T-helper 2 cell treated with Interferon-gamma antibody and Interleukin-4, amounts not matched to agents 5 μg/mL and 100 μg/mL, for 36 hours (primary cell): ENCODE data around the gene RCCD1.

Source experiments
- DNase-seq: peaks from one replicate; pipeline ENCODE4 v3.0.0; 2021; ENCODE audit warnings: low spot score
- H3K27ac Mint-ChIP-seq: one replicate; pipeline ENCODE4 v1.8.0; 2021; ENCODE audit warnings: mild to moderate bottlenecking, mixed read lengths
- H3K27me3 Mint-ChIP-seq: one replicate; pipeline ENCODE4 v1.8.0; 2021; ENCODE audit warnings: low read depth, mixed read lengths
- H3K36me3 Mint-ChIP-seq: one replicate; pipeline ENCODE4 v1.8.0; 2021; ENCODE audit warnings: low read depth, mixed read lengths
- H3K4me1 Mint-ChIP-seq: one replicate; pipeline ENCODE4 v1.8.0; 2021; ENCODE audit warnings: low read depth, mixed read lengths
- H3K4me3 Mint-ChIP-seq: one replicate; pipeline ENCODE4 v1.8.0; 2022; ENCODE audit warnings: mild to moderate bottlenecking, moderate library complexity, mixed read lengths
- H3K9me3 Mint-ChIP-seq: one replicate; pipeline ENCODE4 v1.8.0; 2021; ENCODE audit warnings: mixed read lengths

The RCCD1 gene

DNA sequence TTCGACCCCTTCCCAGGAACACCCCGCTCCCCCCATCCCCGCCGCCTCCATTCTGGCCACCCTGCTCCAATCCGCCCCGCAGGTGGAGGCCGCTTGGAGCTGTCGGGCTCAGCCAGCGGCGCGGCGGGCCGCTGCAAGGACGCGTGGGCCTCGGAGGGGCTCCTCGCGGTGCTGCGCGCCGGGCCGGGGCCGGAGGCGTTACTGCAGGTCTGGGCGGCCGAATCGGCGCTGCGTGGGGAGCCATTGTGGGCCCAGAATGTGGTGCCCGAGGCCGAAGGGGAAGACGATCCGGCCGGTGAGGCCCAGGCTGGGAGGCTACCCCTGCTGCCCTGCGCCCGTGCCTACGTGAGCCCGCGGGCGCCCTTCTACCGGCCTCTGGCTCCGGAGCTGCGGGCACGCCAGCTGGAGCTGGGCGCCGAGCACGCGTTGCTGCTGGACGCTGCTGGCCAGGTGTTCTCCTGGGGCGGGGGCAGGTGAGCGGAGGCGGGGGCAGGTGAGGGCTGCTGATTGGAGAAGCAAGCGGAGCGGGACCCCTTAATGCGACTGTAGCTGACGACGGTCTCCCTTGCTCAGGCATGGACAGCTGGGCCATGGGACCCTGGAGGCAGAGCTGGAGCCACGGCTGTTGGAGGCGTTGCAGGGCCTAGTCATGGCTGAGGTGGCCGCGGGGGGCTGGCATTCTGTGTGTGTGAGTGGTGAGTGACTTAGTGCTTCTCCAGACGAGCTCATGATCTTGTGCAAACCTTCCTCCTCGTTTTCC, 2.5 kb downstream of the RCCD1 start:
- no peak for DNase-seq
- peak overlapping the region; percentile 67 for H3K4me3 Mint-ChIP-seq
- peak overlapping the region; percentile 72 for H3K27ac Mint-ChIP-seq
- peaks cover 8% of the 10 kb centered on the region for H3K4me1 Mint-ChIP-seq
- H3K36me3 Mint-ChIP-seq = peaks cover 51% of the 10 kb centered on the region
- H3K9me3 Mint-ChIP-seq = no peaks in the 10 kb centered on the region
- H3K27me3 Mint-ChIP-seq = no peaks in the 10 kb centered on the region

DNA sequence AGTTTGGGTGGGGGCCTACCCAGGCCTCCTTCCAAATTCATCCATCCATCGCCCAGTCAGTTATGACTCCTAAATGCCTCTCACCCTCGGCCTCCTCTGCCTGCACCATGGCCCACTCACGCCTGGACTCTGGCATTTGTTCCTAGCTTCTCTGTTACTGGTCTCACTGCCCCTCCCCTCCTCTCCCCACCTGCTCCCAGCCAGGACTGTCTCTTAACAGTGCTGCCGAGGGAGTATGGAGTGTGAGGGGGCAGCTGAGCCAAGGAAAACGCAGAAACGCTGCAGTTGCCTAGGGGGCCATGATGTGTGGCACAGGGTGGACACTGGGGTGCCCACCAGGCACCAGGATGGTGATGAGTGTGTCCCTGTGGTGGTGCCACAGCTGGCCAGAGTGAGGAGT, 3.1 kb downstream of the RCCD1 start:
- H3K4me1 Mint-ChIP-seq = peaks cover 8% of the 10 kb centered on the region
- H3K27ac Mint-ChIP-seq = peak overlapping the region; percentile 72
- no peak for DNase-seq
- peaks cover 53% of the 10 kb centered on the region for H3K36me3 Mint-ChIP-seq
- no peaks in the 10 kb centered on the region for H3K27me3 Mint-ChIP-seq
- no peaks in the 10 kb centered on the region for H3K9me3 Mint-ChIP-seq
- H3K4me3 Mint-ChIP-seq = peak overlapping the region; percentile 67

DNA sequence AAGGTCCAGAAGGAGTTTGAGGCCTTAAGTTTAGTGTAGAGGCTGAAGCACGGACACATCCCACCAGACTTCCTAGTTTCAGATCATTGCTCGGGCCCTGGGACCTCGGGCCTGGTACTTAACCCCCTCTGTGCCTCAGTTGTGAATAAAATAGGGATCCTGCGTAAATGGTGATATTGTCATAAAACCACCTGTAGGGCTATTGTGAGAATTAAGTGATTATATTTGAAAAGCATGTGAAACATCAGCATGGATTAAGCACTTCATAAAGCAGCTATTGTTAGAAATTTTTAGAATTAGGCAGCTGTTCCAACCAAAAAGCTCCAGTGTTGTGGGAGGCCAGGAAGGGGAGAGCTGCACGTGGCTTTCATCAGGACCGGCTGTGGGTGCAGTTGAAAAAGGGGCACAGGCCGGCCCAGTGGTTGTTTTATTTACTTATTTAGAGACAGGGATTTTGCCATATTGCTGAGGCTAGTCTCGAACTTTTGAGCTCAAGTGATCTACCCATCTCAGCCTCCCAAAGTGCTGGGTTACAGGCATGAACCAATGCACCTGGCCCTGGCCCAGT, 4.4 kb downstream of the RCCD1 start:
- H3K4me1 Mint-ChIP-seq = peaks cover 8% of the 10 kb centered on the region
- no peak overlapping the region for H3K27ac Mint-ChIP-seq
- no peak overlapping the region for H3K4me3 Mint-ChIP-seq
- DNase-seq = no peak
- no peaks in the 10 kb centered on the region for H3K9me3 Mint-ChIP-seq
- peaks cover 52% of the 10 kb centered on the region for H3K36me3 Mint-ChIP-seq
- no peaks in the 10 kb centered on the region for H3K27me3 Mint-ChIP-seq

DNA sequence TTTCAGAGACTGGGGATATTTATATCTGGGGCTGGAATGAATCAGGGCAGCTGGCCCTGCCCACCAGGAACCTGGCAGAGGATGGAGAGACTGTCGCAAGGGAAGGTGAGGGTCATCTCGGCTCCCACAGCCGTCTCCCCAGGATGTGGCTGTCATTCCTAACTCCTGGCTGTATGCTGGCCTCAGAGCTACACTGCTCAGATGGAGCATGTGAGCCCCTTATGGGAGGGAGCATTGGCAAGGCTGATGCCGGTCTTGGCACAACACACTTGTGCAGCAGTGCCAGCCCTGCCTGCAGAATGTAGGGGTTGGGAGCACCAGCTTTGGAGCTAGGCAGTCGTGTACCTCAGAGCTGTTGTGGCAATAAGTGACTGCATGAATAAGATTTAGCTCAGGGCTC, 5.2 kb downstream of the RCCD1 start:
- H3K27me3 Mint-ChIP-seq = no peaks in the 10 kb centered on the region
- peaks cover 8% of the 10 kb centered on the region for H3K4me1 Mint-ChIP-seq
- H3K27ac Mint-ChIP-seq = no peak overlapping the region
- H3K36me3 Mint-ChIP-seq = peaks cover 55% of the 10 kb centered on the region
- H3K9me3 Mint-ChIP-seq = no peaks in the 10 kb centered on the region
- no peak for DNase-seq
- H3K4me3 Mint-ChIP-seq = no peak overlapping the region

DNA sequence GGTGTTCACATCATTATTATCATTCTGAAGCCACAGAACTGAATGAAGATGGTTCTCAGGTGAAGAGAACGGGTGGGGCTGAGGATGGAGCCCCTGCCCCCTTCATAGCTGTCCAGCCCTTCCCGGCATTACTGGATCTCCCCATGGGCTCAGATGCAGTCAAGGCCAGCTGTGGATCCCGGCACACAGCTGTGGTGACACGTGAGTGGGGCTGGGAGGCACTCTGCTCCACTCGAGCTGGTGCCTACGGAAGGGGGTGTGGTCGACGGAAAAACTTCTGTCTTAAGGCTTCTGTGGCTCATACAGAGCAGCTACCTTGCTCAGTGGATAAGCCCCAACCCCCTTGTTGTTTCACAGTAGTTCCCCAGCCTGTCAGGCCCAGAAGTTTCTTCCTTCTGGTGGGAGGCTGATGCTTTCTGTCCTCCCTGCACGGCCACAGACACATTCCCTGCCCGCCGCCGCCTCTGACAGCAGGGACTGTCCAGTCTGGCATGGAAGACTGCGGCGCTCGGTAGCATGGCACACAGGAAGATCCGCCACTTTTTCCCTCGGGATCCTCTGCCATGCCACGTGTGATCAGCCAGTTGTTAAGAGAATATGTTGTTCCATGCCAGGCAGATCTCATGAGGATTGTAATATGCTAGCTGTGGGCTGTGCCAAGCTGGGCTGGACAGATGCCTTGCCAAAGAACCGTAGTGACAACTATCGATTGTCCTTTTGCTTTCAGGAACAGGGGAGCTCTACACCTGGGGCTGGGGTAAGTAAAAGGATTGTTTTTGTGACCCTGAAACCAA, 5.8 kb downstream of the RCCD1 start:
- H3K4me1 Mint-ChIP-seq = peaks cover 8% of the 10 kb centered on the region
- peaks cover 61% of the 10 kb centered on the region for H3K36me3 Mint-ChIP-seq
- H3K4me3 Mint-ChIP-seq = no peak overlapping the region
- no peaks in the 10 kb centered on the region for H3K9me3 Mint-ChIP-seq
- H3K27ac Mint-ChIP-seq = no peak overlapping the region
- no peak for DNase-seq
- no peaks in the 10 kb centered on the region for H3K27me3 Mint-ChIP-seq

DNA sequence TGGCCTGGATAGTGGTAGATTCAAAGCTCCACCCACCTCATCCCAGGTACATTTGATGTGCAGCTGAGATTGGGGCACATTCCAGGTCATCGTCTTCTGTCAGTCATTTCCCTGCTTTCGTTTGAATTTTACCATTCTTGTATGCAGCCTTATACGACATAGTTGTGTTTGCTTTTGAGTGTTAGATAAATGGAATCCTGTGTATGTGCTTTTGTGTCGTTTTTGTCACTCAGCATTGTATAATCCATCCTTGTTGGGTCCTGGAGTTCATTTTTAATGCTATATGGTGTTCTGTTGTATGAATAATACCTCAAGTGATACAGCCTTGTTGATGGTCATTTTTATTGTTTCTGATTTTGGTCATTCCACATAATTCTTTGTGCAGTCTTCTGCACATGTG, 7.3 kb downstream of the RCCD1 start:
- peaks cover 65% of the 10 kb centered on the region for H3K36me3 Mint-ChIP-seq
- no peak overlapping the region for H3K27ac Mint-ChIP-seq

DNA sequence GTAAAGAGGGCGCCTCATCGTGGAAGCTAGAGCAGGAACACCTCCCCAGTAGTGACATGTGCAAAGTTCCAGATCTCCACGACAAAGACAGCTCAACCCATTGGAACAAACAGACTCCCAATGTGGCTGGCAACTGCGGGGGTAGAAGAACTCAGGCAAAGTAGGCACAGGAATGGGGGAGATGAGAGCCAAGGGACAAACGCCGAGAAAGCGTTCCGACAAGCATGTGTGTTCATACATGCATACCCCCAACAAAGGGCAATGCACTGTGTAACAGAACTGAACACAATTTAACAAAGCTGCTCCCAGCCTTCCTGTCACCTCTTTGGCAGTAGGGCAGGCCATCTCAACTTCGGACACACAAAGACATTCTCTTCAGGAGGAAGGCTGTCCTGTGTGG, 11.6 kb downstream of the RCCD1 start:
- Mint-ChIP-seq H3K4me1 (peaks cover 2% of the 10 kb centered on the region), H3K4me3 (no peak overlapping the region), H3K36me3 (peaks cover 75% of the 10 kb centered on the region), H3K27me3 (no peaks in the 10 kb centered on the region), H3K9me3 (no peaks in the 10 kb centered on the region), H3K27ac (no peak overlapping the region)
- DNase-seq = no peak

More for the DNA sequence above, 7.3 kb downstream of the RCCD1 start:
- Mint-ChIP-seq H3K27me3 (no peaks in the 10 kb centered on the region), H3K4me1 (peaks cover 8% of the 10 kb centered on the region), H3K4me3 (no peak overlapping the region), H3K9me3 (no peaks in the 10 kb centered on the region)
- no peak for DNase-seq

DNA sequence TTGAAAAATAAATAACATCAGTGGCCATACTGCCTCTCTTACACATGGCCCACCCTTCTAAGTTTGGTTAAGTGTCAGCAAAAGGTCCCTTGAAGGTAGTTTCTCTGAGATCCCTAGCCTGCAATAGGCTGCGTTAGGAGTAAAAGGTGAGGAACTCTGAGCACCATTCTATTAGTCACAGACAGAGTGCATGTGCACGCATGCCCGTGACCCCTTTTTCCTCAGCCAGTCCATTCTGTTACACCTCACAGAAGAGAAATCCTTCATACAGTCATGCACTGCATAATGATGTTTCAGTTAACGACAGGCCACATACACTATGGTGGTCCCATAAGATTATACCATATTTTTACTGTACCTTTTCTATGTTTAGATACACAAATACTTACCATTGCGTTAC, 12.5 kb downstream of the RCCD1 start:
- peaks cover 69% of the 10 kb centered on the region for H3K36me3 Mint-ChIP-seq
- no peaks in the 10 kb centered on the region for H3K9me3 Mint-ChIP-seq
- H3K4me3 Mint-ChIP-seq = no peak overlapping the region
- H3K4me1 Mint-ChIP-seq = peaks cover 2% of the 10 kb centered on the region
- no peaks in the 10 kb centered on the region for H3K27me3 Mint-ChIP-seq
- H3K27ac Mint-ChIP-seq = no peak overlapping the region
- no peak for DNase-seq

DNA sequence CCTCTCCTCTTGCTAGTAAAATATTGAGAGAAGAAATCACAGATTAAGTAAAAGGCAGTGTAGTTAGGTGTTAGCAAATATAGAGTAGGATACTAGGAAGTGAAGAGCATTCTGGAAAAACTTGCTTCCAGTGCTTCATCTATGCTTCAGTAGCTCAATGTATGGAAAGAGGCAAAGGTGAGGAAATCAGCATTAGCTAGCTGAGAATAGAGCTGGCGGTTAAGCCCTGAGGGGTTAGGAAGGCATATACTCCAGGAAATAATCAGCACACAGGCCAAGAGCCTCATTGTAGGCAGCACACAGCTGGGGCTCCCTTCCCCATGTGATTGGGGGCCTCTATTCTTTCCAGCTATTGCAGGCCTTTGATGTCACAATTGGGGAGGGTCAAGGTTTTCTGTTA, 13.8 kb downstream of the RCCD1 start:
- DNase-seq = no peak
- H3K9me3 Mint-ChIP-seq = no peaks in the 10 kb centered on the region
- no peak overlapping the region for H3K27ac Mint-ChIP-seq
- H3K4me1 Mint-ChIP-seq = no peaks in the 10 kb centered on the region
- H3K36me3 Mint-ChIP-seq = peaks cover 68% of the 10 kb centered on the region
- H3K27me3 Mint-ChIP-seq = no peaks in the 10 kb centered on the region
- no peak overlapping the region for H3K4me3 Mint-ChIP-seq

DNA sequence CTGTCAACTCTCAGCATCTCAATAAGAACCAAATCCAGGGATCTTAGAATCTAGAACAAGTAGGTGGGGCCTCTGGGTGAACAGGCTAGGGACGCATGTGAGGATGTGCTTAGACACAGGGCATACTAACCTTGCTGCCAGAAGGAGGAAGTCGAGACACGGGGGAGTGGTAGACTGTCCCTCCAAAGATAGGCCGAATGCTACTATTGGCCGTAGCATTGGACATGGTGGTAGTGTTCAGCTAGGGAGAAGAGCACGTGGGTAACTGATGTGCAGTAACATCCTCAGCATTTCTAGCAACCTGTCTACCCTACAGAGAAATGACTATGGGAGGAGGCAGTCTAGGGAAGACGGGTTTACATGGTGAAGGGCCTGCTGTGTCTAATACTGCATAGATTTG, 15.6 kb downstream of the RCCD1 start:
- Mint-ChIP-seq H3K4me3 (no peak overlapping the region), H3K4me1 (no peaks in the 10 kb centered on the region), H3K27me3 (no peaks in the 10 kb centered on the region), H3K9me3 (no peaks in the 10 kb centered on the region), H3K36me3 (peaks cover 70% of the 10 kb centered on the region), H3K27ac (no peak overlapping the region)
- DNase-seq = no peak

DNA sequence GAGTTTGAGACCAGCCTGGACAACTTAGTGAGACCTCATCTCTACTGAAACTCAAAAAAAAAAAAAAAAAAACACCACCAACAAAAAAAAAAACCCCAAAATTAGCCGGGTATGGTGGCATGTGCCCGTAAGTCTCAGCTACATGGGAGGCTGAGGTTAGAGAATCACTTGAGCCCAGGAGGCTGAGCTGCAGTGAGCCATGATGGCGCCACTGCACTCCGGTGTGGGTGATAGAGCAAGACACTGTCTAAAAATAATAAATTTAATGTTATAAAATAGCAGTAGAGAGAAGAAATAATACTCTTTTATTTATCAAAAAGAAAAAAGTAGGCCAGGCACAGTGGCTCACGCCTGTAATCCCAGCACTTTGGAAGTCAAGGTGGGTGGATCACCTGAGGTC, 17.4 kb downstream of the RCCD1 start:
- H3K36me3 Mint-ChIP-seq = peaks cover 71% of the 10 kb centered on the region
- no peaks in the 10 kb centered on the region for H3K27me3 Mint-ChIP-seq
- no peaks in the 10 kb centered on the region for H3K9me3 Mint-ChIP-seq
- no peak overlapping the region for H3K4me3 Mint-ChIP-seq
- H3K27ac Mint-ChIP-seq = no peak overlapping the region
- H3K4me1 Mint-ChIP-seq = no peaks in the 10 kb centered on the region
- DNase-seq = no peak

DNA sequence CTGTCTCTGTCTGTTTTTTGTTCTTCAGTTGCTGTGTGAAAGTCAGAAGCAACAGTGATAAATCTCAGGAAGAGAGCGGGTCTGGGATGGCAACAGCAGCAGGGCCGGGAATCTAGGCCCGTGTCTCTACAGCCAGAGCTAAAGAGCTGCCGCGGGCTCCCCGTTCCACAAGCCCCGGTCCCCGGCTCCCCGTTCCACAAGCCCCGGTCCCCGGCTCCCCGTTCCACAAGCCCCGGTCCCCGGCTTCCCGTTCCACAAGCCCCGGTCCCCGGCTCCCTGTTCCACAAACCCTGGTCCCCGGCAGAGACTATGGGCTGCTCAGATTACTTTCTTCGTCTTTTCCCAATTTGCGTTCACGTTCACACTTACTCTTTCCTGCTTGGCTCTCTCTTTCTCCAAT, 19.5 kb downstream of the RCCD1 start:
- DNase-seq = no peak
- Mint-ChIP-seq H3K9me3 (no peaks in the 10 kb centered on the region), H3K27ac (no peak overlapping the region), H3K36me3 (peaks cover 68% of the 10 kb centered on the region), H3K4me1 (no peaks in the 10 kb centered on the region), H3K4me3 (no peak overlapping the region), H3K27me3 (no peaks in the 10 kb centered on the region)

DNA sequence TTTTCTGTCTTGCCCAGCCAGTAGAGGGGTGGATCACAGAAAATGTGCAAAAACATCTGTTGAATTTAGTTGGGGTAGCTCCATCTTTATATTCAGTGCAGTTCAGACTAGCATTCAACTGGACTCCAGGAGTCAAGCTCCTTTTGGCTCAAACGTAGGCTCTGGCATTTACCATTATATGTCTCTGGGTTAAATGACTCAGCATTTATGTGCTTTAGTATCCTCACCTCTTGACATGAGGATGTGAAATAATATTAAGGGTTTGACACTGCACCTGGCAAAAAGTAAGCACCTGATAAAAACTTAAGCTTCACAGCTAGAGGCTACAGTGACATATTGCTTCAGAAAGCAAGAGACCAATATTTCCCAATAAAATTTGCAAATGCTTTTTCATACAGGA, 24.9 kb downstream of the RCCD1 start:
- Mint-ChIP-seq H3K9me3 (no peaks in the 10 kb centered on the region), H3K27ac (peak overlapping the region; percentile 27), H3K27me3 (no peaks in the 10 kb centered on the region), H3K36me3 (peaks cover 79% of the 10 kb centered on the region), H3K4me1 (peaks cover 23% of the 10 kb centered on the region), H3K4me3 (no peak overlapping the region)
- no peak for DNase-seq

DNA sequence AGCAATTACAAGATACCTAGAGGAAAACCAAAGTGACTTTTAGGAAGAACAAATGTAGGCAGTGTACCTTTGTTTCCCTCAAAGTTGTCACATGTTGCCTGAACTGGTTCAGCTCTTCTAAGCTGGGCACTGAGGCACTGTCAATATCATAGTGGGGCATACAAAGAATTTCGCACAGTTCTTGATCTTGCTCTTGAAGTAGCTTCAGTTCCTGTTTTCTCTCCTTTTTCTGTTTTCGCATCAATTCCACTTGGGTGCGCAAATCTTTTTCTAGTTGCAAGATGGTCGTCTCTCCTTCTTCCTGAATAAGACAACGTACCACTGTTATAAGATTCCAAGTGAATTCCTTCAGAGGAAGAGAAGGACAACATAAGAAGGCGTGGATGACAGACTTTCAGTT, 27.0 kb downstream of the RCCD1 start:
- Mint-ChIP-seq H3K27me3 (no peaks in the 10 kb centered on the region), H3K27ac (no peak overlapping the region), H3K36me3 (peaks cover 70% of the 10 kb centered on the region)

More for the DNA sequence above, 27.0 kb downstream of the RCCD1 start:
- Mint-ChIP-seq H3K9me3 (no peaks in the 10 kb centered on the region), H3K4me3 (no peak overlapping the region), H3K4me1 (peaks cover 25% of the 10 kb centered on the region)
- DNase-seq = no peak
